Breast epithelium (tissue), 4 donors: Measurements from ENCODE around the gene DPYD. TPM values are rescaled to one million over a fixed set of nuclear protein-coding genes. Genes with fewer than 3 reads are reported as not detected.

Source experiments
- DNase-seq, 2 donors: peaks; one replicate each; pipeline ENCODE4 v3.0.0-alpha.2; 2019; ENCODE audit warnings: low spot score in 2 of 2
- H3K27ac ChIP-seq, 2 donors: fragments of 200-600 bp; sonication (generic) in 1 of 2; one replicate each; pipeline ENCODE4 v1.5.1; 2016 to 2019; ENCODE audit warnings: mild to moderate bottlenecking in 1 of 2
- H3K27me3 ChIP-seq, 2 donors: fragments of 200-600 bp; sonication (generic) in 1 of 2; one replicate each; pipeline versions ENCODE4 v1.5.1 to v1.6.0; 2017 to 2019; ENCODE audit warnings: control low read depth in 1 of 2, mild to moderate bottlenecking in 1 of 2
- H3K36me3 ChIP-seq: fragments of 200-600 bp; one replicate; pipeline ENCODE4 v1.5.1; 2019
- H3K4me1 ChIP-seq, 2 donors: fragments of 200-600 bp; sonication (generic); one replicate each; pipeline ENCODE4 v1.5.1; 2016 to 2019; ENCODE audit warnings: control low read depth in 1 of 2
- H3K4me3 ChIP-seq, 3 donors: fragments of 200-600 bp; sonication (generic); 1 replicate in 2 of 3; 2 replicates in 1 of 3; pipeline ENCODE4 v1.5.1; 2016 to 2019; ENCODE audit warnings: mild to moderate bottlenecking in 3 of 3, moderate library complexity in 2 of 3
- H3K9me3 ChIP-seq, 2 donors: fragments of 200-600 bp; sonication (generic) in 1 of 2; one replicate each; pipeline ENCODE4 v1.5.1; 2016 to 2019; ENCODE audit warnings: control low read depth in 1 of 2
- POLR2A ChIP-seq: fragments of 450-650 bp; IDR thresholded peaks from one replicate; pipeline ENCODE4 v1.6.1; 2016; ENCODE audit warnings: antibody characterized with exemption, mild to moderate bottlenecking, moderate library complexity
- POLR2AphosphoS5 ChIP-seq, 3 donors: sonication (generic); formaldehyde crosslinking; IDR thresholded peaks; one replicate each; pipeline ENCODE4 v1.6.1; 2017; ENCODE audit warnings: antibody characterized with exemption in 3 of 3
- intact Hi-C: fragments of 100-400 bp; cut with DNase I; formaldehyde crosslinking; loops from one replicate; pipeline ENCODE4 v1.15.1; 2023; ENCODE audit warnings: low total_unique reads
- total RNA-seq, 3 donors: library from RNA; depleted of rRNA; stranded (reverse); fragments of >200 nt; gene quantifications; one replicate each; pipeline ENCODE4 v1.1.0, GENCODE V29; 2016
- TF ChIP-seq, protein P1 (sequence below), 3 donors: fragments of 450-650 bp; IDR thresholded peaks; one replicate each; pipeline ENCODE4 v1.5.1; 2016 to 2017; ENCODE audit warnings: antibody characterized with exemption in 3 of 3, mild to moderate bottlenecking in 3 of 3, moderate library complexity in 3 of 3

Gene DPYD
- total RNA-seq, 3 donors from 2014 or later: 56.4 to 95.1 (median 58.1) TPM

- TF ChIP-seq POLR2AphosphoS5 (IDR thresholded peaks at IDR 0.05) (no peak), POLR2A (no peak)
- TF ChIP-seq, protein P1, sequence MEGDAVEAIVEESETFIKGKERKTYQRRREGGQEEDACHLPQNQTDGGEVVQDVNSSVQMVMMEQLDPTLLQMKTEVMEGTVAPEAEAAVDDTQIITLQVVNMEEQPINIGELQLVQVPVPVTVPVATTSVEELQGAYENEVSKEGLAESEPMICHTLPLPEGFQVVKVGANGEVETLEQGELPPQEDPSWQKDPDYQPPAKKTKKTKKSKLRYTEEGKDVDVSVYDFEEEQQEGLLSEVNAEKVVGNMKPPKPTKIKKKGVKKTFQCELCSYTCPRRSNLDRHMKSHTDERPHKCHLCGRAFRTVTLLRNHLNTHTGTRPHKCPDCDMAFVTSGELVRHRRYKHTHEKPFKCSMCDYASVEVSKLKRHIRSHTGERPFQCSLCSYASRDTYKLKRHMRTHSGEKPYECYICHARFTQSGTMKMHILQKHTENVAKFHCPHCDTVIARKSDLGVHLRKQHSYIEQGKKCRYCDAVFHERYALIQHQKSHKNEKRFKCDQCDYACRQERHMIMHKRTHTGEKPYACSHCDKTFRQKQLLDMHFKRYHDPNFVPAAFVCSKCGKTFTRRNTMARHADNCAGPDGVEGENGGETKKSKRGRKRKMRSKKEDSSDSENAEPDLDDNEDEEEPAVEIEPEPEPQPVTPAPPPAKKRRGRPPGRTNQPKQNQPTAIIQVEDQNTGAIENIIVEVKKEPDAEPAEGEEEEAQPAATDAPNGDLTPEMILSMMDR (IDR thresholded peaks at IDR 0.05): no peak
- Histone ChIP-seq H3K27ac (no peak overlapping the region), H3K4me1 (no peaks in the 10 kb centered on the region), H3K4me3 (no peak overlapping the region), H3K27me3 (no peaks in the 10 kb centered on the region), H3K36me3 (no peaks in the 10 kb centered on the region), H3K9me3 (no peaks in the 10 kb centered on the region)
- DNase-seq: no peak
- intact Hi-C loops: no loop called here
Measured at GRCh38 chr1:97364086-97364485, 556.7 kb downstream of the DPYD start.

DNA sequence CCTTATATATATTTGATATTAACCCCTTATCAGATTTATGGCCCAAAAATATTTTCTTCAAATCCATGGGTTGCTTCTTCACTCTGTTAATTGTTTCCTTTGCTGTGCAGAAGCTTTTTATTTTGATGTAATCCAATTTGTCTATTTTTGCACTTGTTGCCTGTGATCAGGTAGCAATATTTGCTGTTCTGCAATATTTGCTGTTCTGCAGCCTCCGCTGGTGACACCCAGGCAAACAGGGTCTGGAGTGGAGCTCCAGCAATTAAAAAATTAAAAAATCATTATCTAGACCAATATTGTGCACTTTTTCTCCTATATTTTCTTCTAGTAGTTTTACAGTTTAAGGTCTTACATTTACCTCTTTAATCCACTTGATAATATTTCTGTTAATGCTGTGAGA, 564.5 kb downstream of the DPYD start:
- no peak for TF ChIP-seq POLR2A
- TF ChIP-seq, protein P1 (IDR thresholded peaks at IDR 0.05): no peak
- no peak for TF ChIP-seq POLR2AphosphoS5 (IDR thresholded peaks at IDR 0.05)
- Histone ChIP-seq H3K36me3 (no peaks in the 10 kb centered on the region), H3K9me3 (peaks cover 6 to 8% of the 10 kb centered on the region in 2 donors), H3K4me3 (no peak overlapping the region), H3K27ac (no peak overlapping the region), H3K27me3 (no peaks in the 10 kb centered on the region), H3K4me1 (no peaks in the 10 kb centered on the region)
- no peak for DNase-seq
- intact Hi-C loops: no loop called here

GRCh38 chr1:97352936-97353382, 567.9 kb downstream of the DPYD start:
- Histone ChIP-seq H3K27me3 (no peaks in the 10 kb centered on the region), H3K27ac (no peak overlapping the region), H3K4me1 (no peaks in the 10 kb centered on the region), H3K4me3 (no peak overlapping the region), H3K9me3 (peaks cover 2 to 4% of the 10 kb centered on the region in 2 donors), H3K36me3 (no peaks in the 10 kb centered on the region)
- no peak for DNase-seq
- intact Hi-C loops: no loop called here
- TF ChIP-seq POLR2AphosphoS5 (IDR thresholded peaks at IDR 0.05): no peak
- TF ChIP-seq, protein P1 (IDR thresholded peaks at IDR 0.05): no peak
- TF ChIP-seq POLR2A: no peak

- Histone ChIP-seq H3K36me3 (no peaks in the 10 kb centered on the region), H3K27ac (no peak overlapping the region), H3K27me3 (no peaks in the 10 kb centered on the region), H3K4me3 (no peak overlapping the region), H3K9me3 (no peaks in the 10 kb centered on the region), H3K4me1 (no peaks in the 10 kb centered on the region)
- DNase-seq: no peak
- TF ChIP-seq POLR2A (no peak), POLR2AphosphoS5 (IDR thresholded peaks at IDR 0.05) (no peak)
- TF ChIP-seq, protein P1 (IDR thresholded peaks at IDR 0.05): no peak
- intact Hi-C loops: no loop called here
Measured at GRCh38 chr1:97351846-97352245, 569.0 kb downstream of the DPYD start.

- no peaks in the 10 kb centered on the region for H3K9me3 ChIP-seq
- TF ChIP-seq POLR2A (no peak), POLR2AphosphoS5 (IDR thresholded peaks at IDR 0.05) (no peak)
- TF ChIP-seq, protein P1 (IDR thresholded peaks at IDR 0.05): no peak
- H3K4me1 ChIP-seq: no peaks in the 10 kb centered on the region
- H3K27ac ChIP-seq: no peak overlapping the region
- no peak for DNase-seq
- H3K27me3 ChIP-seq: no peaks in the 10 kb centered on the region
- H3K4me3 ChIP-seq: no peak overlapping the region
- no peaks in the 10 kb centered on the region for H3K36me3 ChIP-seq
- intact Hi-C loops: no loop called here
Measured at GRCh38 chr1:97350662-97351061, 570.2 kb downstream of the DPYD start.
